OCI-LY1 (cell line): Measurements from ENCODE around the gene TSR1.

Experiments
- CTCF ChIP-seq: fragments of 200-600 bp; sonication (generic), shearing (Covaris generic); IDR thresholded peaks from 2 replicates; pipeline ENCODE4 v1.5.1; 2017; ENCODE audit warnings: mild to moderate bottlenecking, antibody characterized with exemption, low read length, moderate library complexity, mixed read lengths
- EZH2 ChIP-seq: fragments of 200-600 bp; sonication (generic), shearing (Covaris generic); IDR thresholded peaks from 2 replicates; pipeline ENCODE4 v1.8.0; 2017; ENCODE audit warnings: borderline replicate concordance, mixed run types, mild to moderate bottlenecking, antibody characterized with exemption, low read length, moderate library complexity, mixed read lengths

DNA sequence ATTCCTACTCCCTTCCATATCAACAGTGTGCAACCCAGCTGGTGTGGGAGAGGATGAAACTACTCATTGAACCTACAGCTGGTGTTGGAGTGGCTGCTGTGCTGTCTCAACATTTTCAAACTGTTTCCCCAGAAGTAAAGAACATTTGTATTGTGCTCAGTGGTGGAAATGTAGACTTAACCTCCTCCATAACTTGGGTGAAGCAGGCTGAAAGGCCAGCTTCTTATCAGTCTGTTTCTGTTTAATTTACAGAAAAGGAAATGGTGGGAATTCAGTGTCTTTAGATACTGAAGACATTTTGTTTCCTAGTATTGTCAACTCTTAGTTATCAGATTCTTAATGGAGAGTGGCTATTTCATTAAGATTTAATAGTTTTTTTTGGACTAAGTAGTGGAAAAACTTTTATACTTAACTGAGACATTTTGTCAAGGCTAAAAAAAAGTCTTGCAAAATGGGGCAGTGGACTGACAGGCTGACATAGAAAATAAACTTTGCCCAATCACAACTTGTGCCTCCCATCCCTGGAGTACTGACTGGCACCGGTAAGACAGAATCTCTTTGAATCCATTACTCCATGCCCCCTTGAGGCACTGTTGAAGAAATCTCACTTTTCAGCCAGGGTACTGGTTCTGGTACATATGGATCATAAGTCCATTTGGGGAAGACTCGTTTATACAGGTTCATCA, 12.5 kb downstream of the TSR1 start:
- TF ChIP-seq CTCF, result no peak
- TF ChIP-seq EZH2, result no peak
